H1 (cell line): ENCODE data around the gene MYOD1. TPM values are rescaled to one million over a fixed set of nuclear protein-coding genes. Genes with fewer than 3 reads are reported as not detected.

Experiments
- CTCF ChIA-PET: fragments of 300-600 bp; sonication (Branson Sonifier 250); formaldehyde crosslinking; loops from one replicate; lab custom pipeline; 2021; ENCODE audit not compliant: partially characterized antibody; lab: Charles Lee
- POLR2A ChIA-PET: fragments of 300-600 bp; sonication (Branson Sonifier 250); formaldehyde crosslinking; loops from one replicate; lab custom pipeline; 2021; ENCODE audit warnings: inconsistent platforms; ENCODE audit not compliant: partially characterized antibody; lab: Charles Lee
- DNase-seq, 2 experiments: peaks; one replicate each; pipeline versions ENCODE4 v3.0.0 to v3.0.0-alpha.2; 2010 to 2022; ENCODE audit warnings: low spot score in 2 of 2, low read depth in 1 of 2, mixed read lengths in 1 of 2
- FAIRE-seq: peaks from 2 replicates; lab custom pipeline; 2011; peaks lifted over from hg19 to GRCh38; lab: Jason Lieb, UNC
- H2AFZ ChIP-seq: 2 replicates; pipeline ENCODE4 v1.8.1; 2012; ENCODE audit warnings: low read length, inconsistent platforms
- H2AK5ac ChIP-seq: 2 replicates; pipeline ENCODE4 v1.6.1; 2013; ENCODE audit warnings: low read depth, low read length
- H2BK120ac ChIP-seq: replicated peaks from 2 replicates; pipeline ENCODE3; 2013; ENCODE audit warnings: low read depth, low read length, inconsistent platforms
- H2BK12ac ChIP-seq: 2 replicates; pipeline ENCODE4 v1.6.1; 2013; ENCODE audit warnings: low read depth, low read length
- H2BK15ac ChIP-seq: 2 replicates; pipeline ENCODE4 v1.6.1; 2013; ENCODE audit warnings: low read length
- H2BK20ac ChIP-seq: 2 replicates; pipeline ENCODE4 v1.6.1; 2013; ENCODE audit warnings: low read length
- H2BK5ac ChIP-seq: 2 replicates; pipeline ENCODE4 v1.6.1; 2013; ENCODE audit warnings: low read depth, low read length
- H3K14ac ChIP-seq: 2 replicates; pipeline ENCODE4 v1.6.1; 2013; ENCODE audit warnings: inconsistent platforms; ENCODE audit not compliant: insufficient read length
- H3K18ac ChIP-seq: 2 replicates; pipeline ENCODE4 v1.6.1; 2013; ENCODE audit warnings: low read length; ENCODE audit errors: extremely low read depth
- H3K23ac ChIP-seq: 2 replicates; pipeline ENCODE4 v1.6.1; 2013; ENCODE audit warnings: inconsistent platforms; ENCODE audit not compliant: insufficient read length
- H3K23me2 ChIP-seq: 2 replicates; pipeline ENCODE4 v1.6.1; 2013; ENCODE audit warnings: low read depth, low read length
- H3K27ac ChIP-seq: 2 replicates; pipeline ENCODE4 v1.6.1; 2011; ENCODE audit warnings: low read depth, low read length, inconsistent platforms
- H3K27me3 ChIP-seq, 4 experiments: replicated peaks in 1 of 4; 1 replicate in 1 of 4; 2 replicates in 3 of 4; pipeline versions ENCODE4 v1.6.1 to v1.8.1; 2011 to 2013; ENCODE audit warnings: low read length in 3 of 4, mild to moderate bottlenecking in 3 of 4, inconsistent platforms in 2 of 4, mixed read lengths in 2 of 4, moderate library complexity in 1 of 4; ENCODE audit not compliant: control insufficient read depth in 3 of 4, insufficient read depth in 3 of 4; ENCODE audit errors: extremely low read depth in 1 of 4
- H3K36me3 ChIP-seq, 4 experiments: 2 replicates each; pipeline versions ENCODE4 v1.6.1 to v1.8.1; 2011 to 2013; ENCODE audit warnings: mild to moderate bottlenecking in 4 of 4, low read length in 3 of 4, moderate library complexity in 2 of 4, control low read depth in 1 of 4, inconsistent platforms in 1 of 4; ENCODE audit not compliant: insufficient read depth in 4 of 4, control insufficient read depth in 2 of 4
- H3K4ac ChIP-seq: replicated peaks from 2 replicates; pipeline ENCODE3; 2013; ENCODE audit warnings: low read length, low read depth, mixed read lengths, inconsistent platforms; ENCODE audit not compliant: insufficient read length
- H3K4me1 ChIP-seq, 4 experiments: replicated peaks in 1 of 4; 1 replicate in 1 of 4; 2 replicates in 3 of 4; pipeline versions ENCODE4 v1.6.1 to v1.8.1; 2011 to 2013; ENCODE audit warnings: low read length in 3 of 4, inconsistent platforms in 2 of 4, mixed read lengths in 1 of 4; ENCODE audit not compliant: insufficient read depth in 4 of 4, control insufficient read depth in 3 of 4
- H3K4me2 ChIP-seq, 2 experiments: 2 replicates each; pipeline versions ENCODE4 v1.6.1 to v1.8.1; 2011 to 2013; ENCODE audit warnings: low read depth in 2 of 2, low read length in 2 of 2, control low read depth in 1 of 2, inconsistent platforms in 1 of 2, mild to moderate bottlenecking in 1 of 2; ENCODE audit not compliant: insufficient read depth in 1 of 2
- H3K4me3 ChIP-seq, 4 experiments: fragments of 200-600, 300-600 bp in 1 of 4; sonication (generic), shearing (Covaris generic), sonication (Bioruptor Twin) in 1 of 4; 2 replicates each; pipeline versions ENCODE4 v1.5.1 to v1.8.1; 2011 to 2016; ENCODE audit warnings: low read length in 4 of 4, low read depth in 3 of 4, control low read depth in 2 of 4, inconsistent platforms in 2 of 4, mild to moderate bottlenecking in 2 of 4, mixed read lengths in 1 of 4, moderate library complexity in 1 of 4; ENCODE audit not compliant: insufficient read depth in 2 of 4; ENCODE audit errors: extremely low read depth in 1 of 4
- H3K56ac ChIP-seq: replicated peaks from 2 replicates; pipeline ENCODE3; 2013; ENCODE audit warnings: low read depth, mild to moderate bottlenecking, mixed read lengths, low read length, inconsistent platforms; ENCODE audit not compliant: insufficient read length
- H3K79me1 ChIP-seq: 2 replicates; pipeline ENCODE4 v1.6.1; 2013; ENCODE audit warnings: low read depth, low read length, control low read depth
- H3K79me2 ChIP-seq, 2 experiments: 2 replicates each; pipeline versions ENCODE4 v1.6.1 to v1.8.1; 2012 to 2013; ENCODE audit warnings: low read length in 2 of 2, mild to moderate bottlenecking in 2 of 2, inconsistent platforms in 1 of 2; ENCODE audit not compliant: insufficient read depth in 2 of 2, control insufficient read depth in 1 of 2
- H3K9ac ChIP-seq, 4 experiments: replicated peaks in 1 of 4; 1 replicate in 1 of 4; 2 replicates in 3 of 4; pipeline versions ENCODE4 v1.6.1 to v1.8.1; 2011 to 2013; ENCODE audit warnings: low read depth in 3 of 4, low read length in 3 of 4, control low read depth in 2 of 4, mild to moderate bottlenecking in 2 of 4, moderate library complexity in 2 of 4, inconsistent platforms in 1 of 4; ENCODE audit errors: extremely low read depth in 1 of 4
- H3K9me3 ChIP-seq, 2 experiments: 2 replicates each; pipeline versions ENCODE4 v1.6.1 to v1.8.1; 2012 to 2013; ENCODE audit warnings: mild to moderate bottlenecking in 2 of 2, moderate library complexity in 2 of 2, control low read depth in 1 of 2, inconsistent platforms in 1 of 2, low read depth in 1 of 2, low read length in 1 of 2, mixed read lengths in 1 of 2; ENCODE audit not compliant: insufficient read depth in 2 of 2
- H4K20me1 ChIP-seq, 2 experiments: replicated peaks in 1 of 2; 2 replicates each; pipeline versions ENCODE3 to v1.8.1; 2011 to 2013; ENCODE audit warnings: inconsistent platforms in 2 of 2, low read length in 2 of 2, mild to moderate bottlenecking in 1 of 2; ENCODE audit not compliant: insufficient read depth in 2 of 2, control insufficient read depth in 1 of 2
- H4K5ac ChIP-seq: 2 replicates; pipeline ENCODE4 v1.6.1; 2013; ENCODE audit warnings: low read length, low read depth, mixed read lengths, inconsistent platforms; ENCODE audit not compliant: insufficient read length
- H4K8ac ChIP-seq: 2 replicates; pipeline ENCODE4 v1.8.0; 2013; ENCODE audit warnings: mild to moderate bottlenecking, moderate library complexity, low read length, inconsistent platforms; ENCODE audit not compliant: insufficient read depth; ENCODE audit errors: extremely low read depth
- H4K91ac ChIP-seq: replicated peaks from 2 replicates; pipeline ENCODE3; 2013; ENCODE audit warnings: low read length, mixed read lengths, inconsistent platforms; ENCODE audit not compliant: insufficient read length
- BCL11A ChIP-seq, 2 experiments: IDR thresholded peaks; one replicate each; pipeline ENCODE4 v1.6.1; 2011; ENCODE audit warnings: low read depth in 2 of 2, low read length in 2 of 2, mild to moderate bottlenecking in 2 of 2
- CHD2 ChIP-seq: IDR thresholded peaks from 2 replicates; pipeline ENCODE4 v1.6.1; 2012; ENCODE audit warnings: low read length, improper control_type of control experiment
- CTBP2 ChIP-seq: IDR thresholded peaks from 2 replicates; pipeline ENCODE4 v1.7.0; 2011; ENCODE audit warnings: borderline replicate concordance, mild to moderate bottlenecking, moderate library complexity, mixed read lengths, low read length; ENCODE audit not compliant: insufficient read depth, insufficient read length
- JUN ChIP-seq: IDR thresholded peaks from 2 replicates; pipeline ENCODE4 v1.6.1; 2011; ENCODE audit warnings: low read depth, mild to moderate bottlenecking, improper control_type of control experiment, low read length
- JUND ChIP-seq: IDR thresholded peaks from 2 replicates; pipeline ENCODE4 v1.6.1; 2011; ENCODE audit warnings: mild to moderate bottlenecking, improper control_type of control experiment, low read length
- MAX ChIP-seq: IDR thresholded peaks from 2 replicates; pipeline ENCODE4 v1.6.1; 2012; ENCODE audit warnings: inconsistent platforms
- RBBP5 ChIP-seq: IDR thresholded peaks from 2 replicates; pipeline ENCODE4 v1.7.1; 2012; ENCODE audit warnings: low read depth, mild to moderate bottlenecking, inconsistent platforms, low read length, moderate library complexity, borderline replicate concordance
- SIRT6 ChIP-seq: IDR thresholded peaks from one replicate; pipeline ENCODE4 v1.7.1; 2012; ENCODE audit warnings: low read length, inconsistent platforms
- SP1 ChIP-seq: IDR thresholded peaks from 2 replicates; pipeline ENCODE4 v1.6.1; 2011; ENCODE audit warnings: low read depth, low read length
- TAF1 ChIP-seq: IDR thresholded peaks from 2 replicates; pipeline ENCODE4 v1.6.1; 2011; ENCODE audit warnings: mild to moderate bottlenecking, low read depth, low read length
- TBP ChIP-seq: IDR thresholded peaks from 2 replicates; pipeline ENCODE4 v1.6.1; 2011; ENCODE audit warnings: low read depth, low read length, improper control_type of control experiment
- ZNF274 ChIP-seq: IDR thresholded peaks from 2 replicates; pipeline ENCODE4 v1.7.0; 2012; ENCODE audit warnings: low read length, borderline replicate concordance; ENCODE audit errors: extremely low read depth
- WGBS, 2 experiments: shearing (Covaris generic) in 1 of 2; methylation state at CpG; one replicate each; pipeline versions ENCODE4 v1.1.6 to v1.1.7; 2013 to 2015; ENCODE audit warnings: low lambda C conversion rate in 2 of 2, mixed read lengths in 2 of 2, inconsistent platforms in 1 of 2, low coverage in 1 of 2, missing lambda C conversion rate in 1 of 2; ENCODE audit not compliant: insufficient replicate concordance in 2 of 2, insufficient coverage in 1 of 2, insufficient read length in 1 of 2; ENCODE audit errors: extremely low coverage in 1 of 2, missing lambda C conversion rate in 1 of 2; 5-methylcytosine and 5-hydroxymethylcytosine counted together
- polyA plus RNA-seq, 7 experiments: library from polyadenylated mRNA; depleted of rRNA in 3 of 7; stranded (reverse) in 5 of 7; unstranded in 2 of 7; fragments of >200 nt in 5 of 7; fragments of 200-250 nt in 2 of 7; gene quantifications; 1 replicate in 5 of 7; 2 replicates in 1 of 7; 4 replicates in 1 of 7; pipeline versions ENCODE4 v1.2.1 to v1.2.3, GENCODE V29; 2011 to 2013; ENCODE audit warnings: missing spikeins in 2 of 7, mixed read lengths in 2 of 7
- total RNA-seq: library from RNA; stranded (reverse); fragmentation: NEBNext Ultra II Directional; extraction: Animal tissue kit (Norgen Biotek cat#: 25700); gene quantifications from 2 replicates; pipeline ENCODE4 v1.2.1, GENCODE V29; 2021
- TF ChIP-seq, protein P1 (sequence below): IDR thresholded peaks from 2 replicates; pipeline ENCODE4 v1.6.1; 2012; ENCODE audit warnings: low read length, inconsistent platforms

Gene MYOD1
- total and polyA plus RNA-seq, 2 of the 8 experiments (the other 6 are each of a cell fraction or from before 2014, with no cell fraction given), result not detected

DNA sequence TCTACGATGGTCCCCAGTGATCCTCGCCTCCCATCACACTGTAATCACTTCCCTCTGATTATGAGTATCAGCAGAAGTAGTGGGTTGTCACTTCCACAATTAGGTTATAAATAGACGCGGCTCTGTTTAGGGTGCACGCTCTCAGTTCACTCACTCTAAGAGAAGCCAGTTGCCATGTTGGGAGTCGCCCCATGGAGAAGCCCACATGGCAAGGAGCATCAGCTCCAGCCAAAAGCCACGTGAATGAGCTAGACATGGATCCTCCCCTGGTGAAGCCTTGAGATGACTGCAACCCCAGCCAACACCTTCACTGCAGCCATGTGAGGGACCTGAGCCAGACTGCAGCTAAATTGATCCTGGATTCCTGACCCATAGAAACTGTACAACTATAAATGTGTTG lies 26.4 kb upstream of the MYOD1 start:
- peaks cover 5 to 33% (median 29%) of the 10 kb centered on the region in 4 experiments for H3K27me3 ChIP-seq
- CTCF ChIA-PET, result interaction anchor here (0.8 to 1.4 kb wide), 4 partner anchors 10 to 165 kb away, joined by 3 to 4 read pairs (median 4); no protein-coding TSS in a partner anchor
- TF ChIP-seq BCL11A (IDR thresholded peaks at IDR 0.05; ENCODE audit: low read depth in 2 of 2, low read length in 2 of 2) (no peak), ZNF274 (no peak), SP1 (no peak), CHD2 (no peak), JUND (no peak), CTBP2 (no peak), MAX (no peak), TBP (no peak), JUN (no peak), RBBP5 (no peak), TAF1 (no peak), SIRT6 (no peak)
- TF ChIP-seq, protein P1, sequence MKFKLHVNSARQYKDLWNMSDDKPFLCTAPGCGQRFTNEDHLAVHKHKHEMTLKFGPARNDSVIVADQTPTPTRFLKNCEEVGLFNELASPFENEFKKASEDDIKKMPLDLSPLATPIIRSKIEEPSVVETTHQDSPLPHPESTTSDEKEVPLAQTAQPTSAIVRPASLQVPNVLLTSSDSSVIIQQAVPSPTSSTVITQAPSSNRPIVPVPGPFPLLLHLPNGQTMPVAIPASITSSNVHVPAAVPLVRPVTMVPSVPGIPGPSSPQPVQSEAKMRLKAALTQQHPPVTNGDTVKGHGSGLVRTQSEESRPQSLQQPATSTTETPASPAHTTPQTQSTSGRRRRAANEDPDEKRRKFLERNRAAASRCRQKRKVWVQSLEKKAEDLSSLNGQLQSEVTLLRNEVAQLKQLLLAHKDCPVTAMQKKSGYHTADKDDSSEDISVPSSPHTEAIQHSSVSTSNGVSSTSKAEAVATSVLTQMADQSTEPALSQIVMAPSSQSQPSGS, result no peak

More for the DNA sequence above, 26.4 kb upstream of the MYOD1 start:
- no peaks in the 10 kb centered on the region for H3K9me3 ChIP-seq
- H3K23me2 ChIP-seq, result no peaks in the 10 kb centered on the region; the same call in 1 of the 2 replicates
- H3K18ac ChIP-seq, result no peak overlapping the region
- 94% methylated on average over 7 of the region's 7 CpGs; no CpG with 5 or more reads in 1 of the 2 experiments for WGBS, 2 experiments
- H2BK20ac ChIP-seq, result no peak overlapping the region
- no peak overlapping the region for H3K56ac ChIP-seq
- no peak overlapping the region for H4K8ac ChIP-seq
- H3K9ac ChIP-seq, result no peak overlapping the region
- no peak overlapping the region for H2AK5ac ChIP-seq
- H3K79me2 ChIP-seq, result no peaks in the 10 kb centered on the region
- H2BK5ac ChIP-seq, result no peak overlapping the region
- H4K20me1 ChIP-seq, result peaks cover 0 to 2% of the 10 kb centered on the region in 2 experiments
- no peak overlapping the region for H3K4me2 ChIP-seq
- H3K27ac ChIP-seq, result no peak overlapping the region
- no peak overlapping the region for H2BK12ac ChIP-seq
- no peak overlapping the region for H2BK15ac ChIP-seq
- H3K4me3 ChIP-seq, result no peak overlapping the region
- FAIRE-seq (no peak), DNase-seq (no peak)
- no peaks in the 10 kb centered on the region; a peak in 1 of 7 replicates for H3K4me1 ChIP-seq
- no peak overlapping the region for H2AFZ ChIP-seq
- no peaks in the 10 kb centered on the region for H3K36me3 ChIP-seq
- H4K91ac ChIP-seq, result no peak overlapping the region
- POLR2A ChIA-PET, result interaction anchor here (1.0 kb wide), 1 partner anchor 22 kb away, joined by 3 read pairs; no protein-coding TSS in a partner anchor
- no peak overlapping the region for H2BK120ac ChIP-seq
- no peaks in the 10 kb centered on the region for H3K79me1 ChIP-seq
- H3K23ac ChIP-seq, result no peak overlapping the region
- no peak overlapping the region for H3K14ac ChIP-seq
- no peak overlapping the region for H4K5ac ChIP-seq
- no peak overlapping the region for H3K4ac ChIP-seq
